Adipose tissue (tissue), 3 donors: ENCODE data around the gene KLHL26. TPM values are rescaled to one million over a fixed set of nuclear protein-coding genes. Genes with fewer than 3 reads are reported as not detected.

Experiments used
- H3K27ac ChIP-seq: one replicate; pipeline ENCODE4 v1.5.1; 2013; ENCODE audit warnings: low read depth, low read length
- WGBS, 3 donors: extraction: QIAGEN DNeasy Blood & Tissue Kit; methylation state at CpG; one replicate each; pipeline ENCODE4 v1.1.7; 2013; 5-methylcytosine and 5-hydroxymethylcytosine counted together
- polyA plus RNA-seq, 3 donors: library from polyadenylated mRNA; stranded (reverse); fragments of 200-250 nt; gene quantifications; one replicate each; pipeline ENCODE4 v1.2.3, GENCODE V29; 2013
- donor health status: healthy with polysubstance abuse.
- donor health status: Bipolar disorder and iron deficiency.
- donor health status: healthy.

Gene KLHL26
- polyA plus RNA-seq, 3 donors = 4.8 to 7.9 (median 6.6) TPM

DNA sequence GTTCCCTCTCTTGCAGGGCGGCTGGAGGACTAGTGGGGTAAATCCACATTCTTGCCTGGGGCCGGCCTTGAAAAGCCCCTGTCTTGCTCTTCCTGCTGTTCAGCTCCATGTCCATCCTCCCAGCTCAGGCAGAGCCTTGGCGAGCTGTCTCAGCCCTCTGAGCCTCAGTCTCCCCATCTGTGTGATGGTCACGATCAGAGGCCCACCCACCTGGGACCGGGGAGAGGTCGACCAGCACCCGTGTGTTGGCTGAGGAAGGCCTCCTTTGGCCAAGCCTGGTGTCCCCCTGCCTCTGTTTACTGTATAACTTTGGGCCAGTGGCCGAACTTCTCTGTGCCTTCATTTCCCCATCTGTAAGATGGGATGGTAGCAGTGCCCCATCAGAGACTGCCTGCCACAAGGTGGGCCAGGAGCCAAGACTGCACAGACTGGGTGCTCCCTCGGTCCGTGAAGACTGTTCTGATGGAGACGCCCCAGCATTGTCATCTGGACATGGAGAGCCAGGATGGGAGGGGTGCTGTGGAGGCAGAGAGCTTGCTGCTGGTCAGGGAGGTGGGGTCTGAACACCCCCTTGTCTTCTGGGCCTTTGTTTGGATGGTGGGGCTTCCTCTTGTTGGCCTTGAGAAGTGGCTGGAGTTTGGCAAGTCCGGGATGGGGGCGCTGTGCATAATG, 18.5 kb downstream of the KLHL26 start:
- WGBS, 3 donors = 92 to 95% (median 95%) methylated on average over 12 to 13 of the region's 13 CpGs
- no peak overlapping the region for H3K27ac ChIP-seq

DNA sequence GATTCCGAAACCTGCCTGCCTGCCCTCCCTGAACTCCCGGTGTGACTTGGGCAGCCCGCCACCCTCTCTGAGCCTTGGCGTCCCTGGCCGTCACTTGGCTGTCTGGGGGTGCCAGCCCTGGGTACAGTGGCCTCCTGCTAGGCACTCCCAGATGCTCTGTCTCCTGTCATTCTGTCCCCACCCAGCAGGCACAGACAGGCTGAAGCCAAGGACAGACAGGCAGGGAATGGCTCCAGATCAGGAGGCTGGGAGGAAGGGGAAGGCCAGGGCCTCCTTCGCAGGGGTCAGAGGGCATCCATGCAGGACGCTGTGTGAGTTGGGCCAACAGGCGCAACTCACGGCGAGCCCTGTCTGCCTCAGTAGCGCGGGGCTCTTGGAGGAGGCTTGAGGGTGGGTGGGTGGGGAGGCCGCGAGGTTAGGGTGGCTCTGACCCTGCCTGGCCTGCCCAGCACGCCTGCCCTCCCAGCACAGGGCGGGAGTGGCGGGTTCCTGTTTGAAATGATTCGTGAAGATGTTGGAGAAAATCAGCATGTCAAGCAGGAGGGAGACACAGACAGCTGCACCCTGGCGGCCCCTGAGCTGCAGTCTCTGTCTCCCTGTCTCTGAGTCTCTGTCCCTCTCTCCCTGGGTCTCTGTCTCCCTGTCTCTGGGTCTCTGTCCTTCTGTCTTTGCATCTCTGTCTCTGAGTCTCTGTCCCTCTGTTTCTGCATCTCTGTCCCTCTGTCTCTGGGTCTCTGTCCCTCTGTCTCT, 19.7 kb downstream of the KLHL26 start:
- H3K27ac ChIP-seq = no peak overlapping the region
- 76 to 87% (median 84%) methylated on average over 19 of the region's 19 CpGs for WGBS, 3 donors

DNA sequence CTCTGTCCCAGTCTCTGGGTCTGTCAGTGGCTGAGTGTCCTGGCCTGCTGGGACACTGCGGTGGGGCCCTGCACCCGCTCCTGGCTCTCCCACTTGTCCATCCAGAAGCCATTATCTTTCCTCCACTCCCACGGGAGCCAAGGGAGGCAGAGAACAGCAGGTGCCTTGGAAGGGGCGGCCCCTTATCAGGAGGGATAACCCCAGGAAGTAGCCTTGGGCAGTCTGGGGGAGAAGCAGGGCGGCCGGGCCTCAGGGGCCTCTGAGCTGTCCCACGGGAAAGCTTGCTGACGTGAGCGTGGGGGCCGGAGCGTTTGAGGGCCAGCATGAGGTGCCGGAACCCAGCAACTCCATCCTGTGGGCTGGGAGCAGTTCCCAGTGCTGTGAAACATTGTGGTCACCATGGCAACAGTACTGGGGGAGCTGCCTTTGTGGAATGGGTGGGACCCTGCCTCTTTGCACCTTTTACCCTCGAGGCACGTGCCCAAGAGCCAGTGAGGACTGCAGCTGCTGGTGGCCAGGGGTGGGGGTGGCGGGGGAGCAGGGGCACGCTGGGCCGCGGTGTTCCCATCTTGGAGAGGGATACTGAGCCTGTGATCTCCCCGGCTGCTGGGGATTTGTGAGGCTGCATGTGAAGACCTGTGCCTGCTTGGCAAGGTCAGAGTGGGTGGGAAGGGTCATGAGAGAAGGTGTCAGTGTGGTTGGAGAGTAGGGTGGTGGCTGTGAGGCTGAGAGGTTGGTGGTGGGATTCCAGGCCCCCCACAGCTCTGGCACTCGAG, 20.9 kb downstream of the KLHL26 start:
- WGBS, 3 donors = 57 to 60% (median 58%) methylated on average over 20 of the region's 20 CpGs
- H3K27ac ChIP-seq = peak overlapping the region; percentile 77

DNA sequence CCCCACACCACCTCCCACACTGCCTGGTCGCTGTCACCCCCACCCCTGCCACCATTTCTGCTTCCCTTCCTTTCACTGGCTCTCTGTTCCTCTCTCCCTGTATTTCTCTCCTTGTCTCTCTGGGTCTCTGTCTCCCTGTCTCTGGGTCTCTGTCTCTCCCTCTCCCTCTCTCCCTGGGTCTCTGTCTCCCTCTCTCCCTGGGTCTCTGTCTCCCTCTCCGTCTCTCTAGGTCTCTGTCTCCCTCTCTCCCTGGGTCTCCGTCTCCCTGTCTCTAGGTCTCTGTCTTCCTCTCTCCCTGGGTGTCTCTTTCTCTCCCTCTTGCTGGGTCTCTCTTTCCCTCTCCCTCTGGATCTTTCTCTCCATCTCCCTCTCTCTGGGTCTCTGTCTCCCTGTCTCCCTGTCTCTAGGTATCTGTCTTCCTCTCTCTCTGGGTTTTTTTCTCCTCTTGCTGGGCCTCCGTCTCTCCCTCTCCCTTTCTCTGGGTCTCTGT, 21.6 kb downstream of the KLHL26 start:
- H3K27ac ChIP-seq = peak overlapping the region; percentile 77
- WGBS, 3 donors = 79 to 95% (median 91%) methylated on average over 4 of the region's 4 CpGs

DNA sequence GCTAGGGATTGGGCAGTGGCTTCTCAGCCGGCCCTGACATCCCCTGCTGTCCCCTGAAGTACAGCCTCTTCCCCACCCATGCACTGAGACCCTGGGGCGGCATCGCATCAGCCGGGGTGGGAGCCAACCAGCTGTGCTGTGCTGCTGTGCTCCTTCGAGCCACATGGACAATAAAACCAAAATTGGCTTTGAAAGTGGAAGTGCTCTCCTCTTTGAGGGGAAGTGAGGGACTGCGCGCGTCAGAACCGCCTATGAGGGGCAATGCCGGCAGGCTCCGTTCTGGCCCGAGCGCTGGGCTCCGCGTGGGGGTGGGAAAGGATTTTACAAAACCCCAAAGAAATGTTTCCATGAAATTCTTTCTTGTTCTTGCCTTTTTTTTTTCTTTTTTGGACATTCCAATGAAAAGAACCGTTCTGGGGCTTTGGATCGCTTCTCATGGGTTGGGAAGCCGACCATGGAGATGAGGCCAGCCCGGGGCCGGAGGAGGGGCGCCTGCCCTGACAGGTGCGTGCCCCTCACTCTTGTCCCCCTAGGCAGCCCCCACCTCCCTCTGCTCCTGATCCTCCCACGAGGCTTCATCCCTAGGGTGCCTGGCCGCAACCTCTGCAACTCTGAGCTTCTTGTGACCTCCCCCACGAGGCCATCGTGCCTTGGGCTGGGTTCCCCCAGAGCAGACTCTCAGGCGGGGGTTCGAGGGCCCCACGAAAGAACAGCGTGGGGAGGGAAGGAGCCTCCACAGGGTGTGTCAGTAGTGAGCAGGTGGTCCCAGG, 22.6 kb downstream of the KLHL26 start:
- WGBS, 3 donors = 36 to 72% (median 36%) methylated on average over 30 of the region's 30 CpGs
- H3K27ac ChIP-seq = peak overlapping the region; percentile 77

DNA sequence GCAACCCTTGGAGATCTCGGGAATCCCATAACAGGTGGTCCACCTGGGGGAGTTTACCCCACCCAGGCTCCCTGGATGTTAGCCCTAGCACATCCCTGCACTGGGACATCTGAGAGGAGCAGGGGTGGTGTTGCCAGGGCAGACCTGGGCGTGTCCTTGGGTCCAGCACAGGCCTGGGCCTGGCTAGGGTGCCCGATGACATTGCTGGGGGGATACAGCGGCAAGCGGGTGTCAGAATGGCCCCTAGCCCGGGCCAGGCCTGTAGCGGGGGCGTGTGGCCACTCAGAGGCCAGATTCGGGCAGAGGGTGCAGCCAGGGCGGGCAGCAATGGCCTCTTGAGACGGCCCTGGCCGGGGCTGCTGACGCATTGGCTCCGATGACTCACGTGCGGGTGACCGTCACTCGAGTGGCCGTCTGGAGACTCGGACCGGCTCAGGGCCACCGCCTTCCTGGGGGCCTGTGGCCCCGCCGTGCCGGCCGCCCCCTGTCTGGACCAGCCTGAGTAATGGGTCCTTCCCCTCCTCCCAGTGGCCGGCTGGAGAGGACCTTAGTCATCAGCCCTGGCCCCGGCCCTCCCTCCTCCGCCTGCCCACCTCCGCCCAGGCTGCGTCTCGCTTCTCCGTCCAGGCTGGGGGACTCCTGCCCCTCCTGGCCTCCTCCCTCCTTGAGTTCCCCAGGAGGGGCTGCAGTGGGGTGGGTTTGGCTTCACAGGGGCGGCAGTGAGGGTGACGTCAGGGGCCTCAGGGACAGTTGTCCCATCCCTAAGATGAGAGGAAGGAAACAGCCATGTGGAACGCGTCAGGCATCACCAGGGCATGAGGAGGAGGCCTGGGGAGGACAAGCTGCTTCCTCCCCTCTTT, 23.5 kb downstream of the KLHL26 start:
- 62 to 77% (median 65%) methylated on average over 33 to 37 of the region's 37 CpGs for WGBS, 3 donors
- peak overlapping the region; percentile 30 for H3K27ac ChIP-seq

DNA sequence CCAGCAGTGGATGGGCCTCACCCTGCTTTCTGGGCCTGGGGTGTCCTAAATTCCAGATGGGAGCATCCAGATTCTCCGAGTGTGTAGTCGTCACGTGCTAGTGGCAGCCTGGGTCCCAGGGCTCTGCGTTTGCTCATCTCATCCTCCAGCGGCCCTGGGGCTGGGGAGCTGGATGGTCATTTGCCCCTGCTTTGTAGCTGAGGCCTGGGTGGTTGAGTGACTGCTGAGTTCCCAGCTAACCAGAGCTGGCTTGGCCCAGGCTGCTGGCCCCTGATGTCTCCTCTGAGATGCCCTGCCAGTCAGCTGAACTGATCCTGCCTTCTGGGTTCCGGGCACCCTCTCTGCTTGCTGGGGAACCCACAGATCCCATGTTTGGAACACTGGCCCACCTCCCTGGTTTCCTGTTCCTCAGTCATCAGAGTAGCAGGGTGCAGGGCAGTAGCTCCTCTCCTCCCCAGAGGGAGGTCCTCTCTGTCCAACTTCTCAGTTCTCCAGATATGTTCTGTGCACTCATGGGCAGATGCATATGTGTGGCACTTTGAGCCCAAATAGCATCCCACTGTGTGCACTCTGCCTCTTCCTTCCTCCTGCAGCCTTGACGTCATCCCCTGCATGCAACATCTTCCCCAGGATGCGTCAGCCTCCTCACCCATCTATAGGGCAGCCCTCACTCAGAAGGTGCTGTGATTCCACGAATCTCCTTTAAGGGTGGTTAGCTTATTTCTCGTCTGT, 24.3 kb downstream of the KLHL26 start:
- no peak overlapping the region for H3K27ac ChIP-seq
- WGBS, 3 donors = 78 to 92% (median 82%) methylated on average over 10 of the region's 10 CpGs

DNA sequence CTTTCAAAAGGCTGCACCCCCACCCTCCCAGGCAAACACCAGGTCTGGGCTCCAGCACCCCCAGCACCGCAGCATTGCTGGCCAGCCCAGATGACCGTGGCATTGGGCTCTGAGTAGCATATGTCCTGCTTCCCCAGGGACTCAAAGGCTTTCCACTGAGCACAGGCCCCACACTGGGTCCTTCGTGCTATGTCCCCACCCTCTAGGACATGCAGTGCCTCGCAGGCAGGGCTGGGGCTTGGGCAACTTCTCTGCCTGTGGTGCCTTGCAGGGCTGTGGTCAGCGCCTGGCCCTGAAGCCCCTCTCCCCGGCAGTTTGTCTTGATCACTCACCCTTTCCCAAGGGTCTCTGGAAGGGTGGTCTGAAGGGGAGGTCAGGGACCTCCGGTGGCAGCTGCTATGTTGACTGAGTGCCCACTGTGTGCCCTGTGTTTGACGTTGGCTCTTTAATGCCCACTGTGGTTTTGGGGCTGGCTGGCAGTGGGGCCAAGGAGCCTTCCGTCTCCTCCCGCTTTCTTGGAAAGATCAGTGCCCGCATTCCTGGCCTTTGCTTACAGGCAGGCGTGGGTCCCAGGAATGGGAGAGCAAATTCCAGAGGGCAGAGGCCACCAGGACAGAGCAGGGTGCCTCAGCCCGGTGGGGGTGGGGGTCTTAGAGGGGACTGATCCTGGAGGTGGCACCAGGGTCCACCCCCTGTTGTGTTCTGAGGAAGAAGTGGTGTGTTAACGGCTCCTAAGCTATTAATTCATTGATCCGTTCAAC, 26.3 kb downstream of the KLHL26 start:
- 74 to 77% (median 76%) methylated on average over 15 of the region's 15 CpGs for WGBS, 3 donors
- H3K27ac ChIP-seq = no peak overlapping the region

DNA sequence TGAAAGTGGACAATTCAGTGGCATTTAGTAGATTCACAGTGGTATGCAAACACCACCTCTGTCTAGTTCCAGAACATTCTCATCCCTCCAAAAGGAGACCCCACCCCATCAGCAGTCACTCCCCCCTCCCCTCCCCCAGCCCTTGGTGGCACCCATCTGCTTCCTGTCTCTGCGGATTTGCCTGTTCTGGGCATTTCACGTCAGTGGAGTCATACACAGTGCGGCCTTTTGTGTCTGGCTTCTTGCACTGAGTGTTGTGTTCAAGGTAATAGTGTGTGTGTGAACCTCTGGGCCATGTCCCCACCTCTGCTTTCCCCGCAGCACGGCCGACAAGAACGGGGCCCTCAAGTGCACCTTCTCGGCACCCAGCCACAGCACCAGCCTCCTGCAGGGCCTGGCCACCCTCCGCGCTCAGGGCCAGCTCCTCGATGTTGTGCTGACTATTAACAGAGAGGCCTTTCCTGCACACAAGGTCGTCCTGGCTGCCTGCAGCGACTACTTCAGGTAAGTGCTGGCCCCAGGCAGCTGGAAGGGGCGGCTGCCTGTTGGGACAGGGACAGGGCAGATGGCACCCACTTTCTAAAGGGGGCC, 27.2 kb downstream of the KLHL26 start:
- WGBS, 3 donors = 72 to 79% (median 74%) methylated on average over 14 of the region's 14 CpGs
- no peak overlapping the region for H3K27ac ChIP-seq

DNA sequence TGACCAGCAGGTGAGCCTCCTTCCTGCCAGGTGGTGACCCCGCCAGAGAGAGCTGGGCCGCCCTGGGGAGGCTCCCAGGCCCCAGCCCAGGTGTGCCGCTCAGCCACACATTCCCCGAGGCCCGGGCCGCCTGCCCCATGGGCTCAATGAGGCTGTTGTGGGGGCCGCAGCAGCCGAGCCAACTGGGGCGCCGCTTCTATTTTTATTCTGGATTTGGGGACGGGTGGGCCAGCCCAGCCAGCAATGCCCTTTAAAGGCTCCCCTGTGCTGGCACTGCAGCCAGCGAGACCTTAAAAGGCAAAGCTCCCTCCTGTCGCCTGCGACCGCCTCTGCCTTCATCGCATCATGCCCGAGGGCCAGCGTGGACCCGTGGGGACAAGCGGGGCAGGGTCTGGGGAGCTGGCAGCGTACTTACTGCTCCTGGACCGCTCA, 29.0 kb downstream of the KLHL26 start:
- H3K27ac ChIP-seq = no peak overlapping the region
- WGBS, 3 donors = 91 to 95% (median 94%) methylated on average over 19 to 22 of the region's 22 CpGs

DNA sequence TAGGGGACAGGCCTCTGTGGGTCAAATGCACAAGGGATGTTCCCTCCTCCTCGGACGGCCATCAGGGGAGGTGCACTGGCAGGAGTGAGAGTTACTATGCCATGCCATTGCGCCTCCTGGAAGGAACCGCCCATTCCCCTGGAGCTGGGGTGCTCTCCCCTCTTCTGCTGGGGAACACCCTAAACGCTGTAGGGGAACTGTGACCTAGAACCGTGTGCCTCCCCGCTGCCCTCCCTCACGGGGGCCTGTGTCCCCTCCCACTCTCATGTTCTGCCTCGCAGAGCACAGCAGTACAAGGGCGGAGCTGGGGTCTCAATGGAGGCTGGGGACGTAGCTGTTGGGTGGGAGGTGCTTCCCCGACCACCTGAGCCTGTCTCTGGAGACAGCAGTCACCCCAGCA, 29.5 kb downstream of the KLHL26 start:
- WGBS, 3 donors = 79 to 87% (median 81%) methylated on average over 11 to 12 of the region's 12 CpGs
- H3K27ac ChIP-seq = no peak overlapping the region

DNA sequence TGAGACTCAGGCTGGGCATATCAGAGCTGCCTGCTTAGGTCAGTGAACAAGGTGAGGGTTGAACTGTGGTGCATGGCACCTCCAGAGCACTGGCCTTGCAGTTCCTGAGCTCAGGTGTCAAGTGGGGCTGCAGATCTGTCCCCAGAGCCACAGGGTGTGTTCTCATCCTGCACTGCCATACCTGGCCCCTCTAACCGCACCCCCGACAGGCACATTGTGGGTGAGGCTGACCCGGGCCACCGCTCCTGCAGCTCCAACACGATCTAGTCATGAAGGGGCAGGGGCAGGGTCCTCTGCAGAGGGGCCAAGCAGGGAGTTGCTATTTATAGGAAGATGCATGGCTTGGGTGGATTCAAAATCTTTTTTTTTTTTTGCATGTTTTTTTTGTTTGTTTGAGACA, 30.0 kb downstream of the KLHL26 start:
- no peak overlapping the region for H3K27ac ChIP-seq
- 88 to 92% (median 90%) methylated on average over 5 of the region's 5 CpGs for WGBS, 3 donors

DNA sequence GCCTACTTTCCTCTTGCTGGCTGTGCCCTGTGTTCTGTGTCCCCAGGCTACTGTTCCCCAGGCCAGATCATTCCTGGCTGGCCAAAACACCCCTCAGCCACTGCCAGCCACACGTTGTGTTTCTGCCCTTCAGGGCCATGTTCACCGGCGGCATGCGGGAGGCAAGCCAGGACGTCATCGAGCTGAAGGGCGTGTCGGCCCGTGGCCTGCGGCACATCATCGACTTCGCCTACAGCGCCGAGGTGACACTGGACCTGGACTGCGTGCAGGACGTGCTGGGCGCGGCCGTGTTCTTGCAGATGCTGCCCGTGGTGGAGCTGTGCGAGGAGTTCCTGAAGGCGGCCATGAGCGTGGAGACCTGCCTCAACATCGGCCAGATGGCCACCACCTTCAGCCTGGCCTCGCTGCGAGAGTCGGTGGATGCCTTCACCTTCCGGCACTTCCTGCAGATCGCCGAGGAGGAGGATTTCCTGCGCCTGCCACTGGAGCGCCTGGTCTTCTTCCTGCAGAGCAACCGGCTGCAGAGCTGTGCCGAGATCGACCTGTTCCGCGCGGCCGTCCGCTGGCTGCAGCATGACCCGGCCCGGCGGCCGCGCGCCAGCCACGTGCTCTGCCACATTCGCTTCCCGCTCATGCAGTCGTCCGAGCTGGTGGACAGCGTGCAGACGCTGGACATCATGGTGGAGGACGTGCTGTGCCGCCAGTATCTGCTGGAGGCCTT, 30.9 kb downstream of the KLHL26 start:
- 96 to 97% (median 97%) methylated on average over 49 to 55 of the region's 55 CpGs for WGBS, 3 donors
- no peak overlapping the region for H3K27ac ChIP-seq

DNA sequence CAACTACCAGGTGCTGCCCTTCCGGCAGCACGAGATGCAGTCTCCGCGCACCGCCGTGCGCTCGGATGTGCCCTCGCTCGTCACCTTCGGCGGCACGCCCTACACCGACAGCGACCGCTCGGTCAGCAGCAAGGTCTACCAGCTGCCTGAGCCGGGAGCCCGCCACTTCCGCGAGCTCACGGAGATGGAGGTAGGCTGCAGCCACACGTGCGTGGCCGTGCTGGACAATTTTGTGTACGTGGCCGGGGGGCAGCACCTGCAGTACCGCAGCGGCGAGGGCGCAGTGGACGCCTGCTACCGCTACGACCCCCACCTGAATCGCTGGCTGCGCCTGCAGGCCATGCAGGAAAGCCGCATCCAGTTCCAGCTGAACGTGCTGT, 31.4 kb downstream of the KLHL26 start:
- H3K27ac ChIP-seq = no peak overlapping the region
- 96 to 98% (median 97%) methylated on average over 37 to 38 of the region's 38 CpGs for WGBS, 3 donors

DNA sequence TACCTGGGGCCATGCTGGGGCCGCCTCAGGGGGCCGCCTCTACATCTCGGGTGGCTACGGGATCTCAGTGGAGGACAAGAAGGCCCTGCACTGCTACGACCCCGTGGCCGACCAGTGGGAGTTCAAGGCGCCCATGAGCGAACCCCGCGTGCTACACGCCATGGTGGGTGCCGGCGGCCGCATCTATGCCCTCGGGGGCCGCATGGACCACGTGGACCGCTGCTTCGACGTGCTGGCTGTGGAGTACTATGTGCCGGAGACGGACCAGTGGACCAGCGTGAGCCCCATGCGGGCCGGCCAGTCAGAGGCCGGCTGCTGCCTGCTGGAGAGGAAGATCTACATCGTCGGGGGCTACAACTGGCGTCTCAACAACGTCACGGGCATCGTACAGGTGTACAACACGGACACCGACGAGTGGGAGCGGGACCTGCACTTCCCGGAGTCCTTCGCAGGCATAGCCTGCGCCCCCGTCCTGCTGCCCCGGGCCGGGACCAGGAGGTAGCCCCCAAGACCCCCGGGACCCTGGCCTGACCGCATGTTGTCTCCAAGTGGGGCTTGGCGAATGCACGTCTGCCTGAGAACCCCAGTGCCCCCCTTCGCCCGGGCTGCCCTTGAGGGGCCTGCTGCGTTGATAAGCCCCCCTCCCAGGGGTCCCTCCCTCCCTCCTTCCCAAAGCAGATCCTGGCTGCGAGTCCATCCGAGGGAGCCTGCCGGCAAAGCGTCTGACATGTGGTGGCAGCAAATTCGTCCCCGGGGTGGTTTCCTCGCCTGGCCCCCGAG, 32.1 kb downstream of the KLHL26 start:
- WGBS, 3 donors = 96 to 97% (median 96%) methylated on average over 58 of the region's 58 CpGs
- no peak overlapping the region for H3K27ac ChIP-seq
